Naive B cell (primary cell): ENCODE data around the gene SLC16A5. TPM values are rescaled to one million over a fixed set of nuclear protein-coding genes. Genes with fewer than 3 reads are reported as not detected.
"Not testable (repeated sequence)": the region's sequence is repeated elsewhere in the genome, so short reads cannot be mapped to it uniquely, and the experiment has no call there.

Source experiments
- ATAC-seq, 2 donors: fragments of 150-1000 bp; cut with Tn5 transposase; 2 replicates each; pipeline ENCODE4 v1.10.0; 2021; ENCODE audit warnings: low read depth in 2 of 2, mild to moderate bottlenecking in 2 of 2, moderate library complexity in 2 of 2
- DNase-seq: peaks from one replicate; pipeline ENCODE4 v3.0.0; 2022
- H3K27ac Mint-ChIP-seq, 6 donors: one replicate each; pipeline ENCODE4 v1.8.0; 2020 to 2022; ENCODE audit warnings: mild to moderate bottlenecking in 6 of 6, mixed read lengths in 6 of 6, moderate library complexity in 5 of 6, inconsistent platforms in 2 of 6
- H3K27me3 Mint-ChIP-seq, 3 donors: one replicate each; pipeline ENCODE4 v1.8.0; 2021 to 2022; ENCODE audit warnings: mixed read lengths in 3 of 3, mild to moderate bottlenecking in 1 of 3
- H3K36me3 Mint-ChIP-seq, 2 donors: one replicate each; pipeline ENCODE4 v1.8.0; 2020 to 2022; ENCODE audit warnings: mixed read lengths in 2 of 2, inconsistent platforms in 1 of 2, mild to moderate bottlenecking in 1 of 2
- H3K4me1 Mint-ChIP-seq, 3 donors: one replicate each; pipeline ENCODE4 v1.8.0; 2020 to 2022; ENCODE audit warnings: mixed read lengths in 3 of 3, inconsistent platforms in 1 of 3, mild to moderate bottlenecking in 1 of 3, moderate library complexity in 1 of 3
- H3K4me3 Mint-ChIP-seq, 8 donors: one replicate each; pipeline ENCODE4 v1.8.0; 2020 to 2022; ENCODE audit warnings: mild to moderate bottlenecking in 8 of 8, mixed read lengths in 8 of 8, moderate library complexity in 8 of 8, inconsistent platforms in 2 of 8
- H3K9me3 Mint-ChIP-seq, 7 donors: one replicate each; pipeline ENCODE4 v1.8.0; 2020 to 2022; ENCODE audit warnings: mixed read lengths in 7 of 7, mild to moderate bottlenecking in 5 of 7, inconsistent platforms in 2 of 7, moderate library complexity in 1 of 7
- polyA plus RNA-seq, 6 donors: library from polyadenylated mRNA; unstranded; fragments of 300-500 nt; fragmentation: Illumina TruSeq; gene quantifications; one replicate each; pipeline ENCODE4 v1.2.3, GENCODE V29; 2021; ENCODE audit warnings: low read depth in 6 of 6

SLC16A5 gene, protein sequence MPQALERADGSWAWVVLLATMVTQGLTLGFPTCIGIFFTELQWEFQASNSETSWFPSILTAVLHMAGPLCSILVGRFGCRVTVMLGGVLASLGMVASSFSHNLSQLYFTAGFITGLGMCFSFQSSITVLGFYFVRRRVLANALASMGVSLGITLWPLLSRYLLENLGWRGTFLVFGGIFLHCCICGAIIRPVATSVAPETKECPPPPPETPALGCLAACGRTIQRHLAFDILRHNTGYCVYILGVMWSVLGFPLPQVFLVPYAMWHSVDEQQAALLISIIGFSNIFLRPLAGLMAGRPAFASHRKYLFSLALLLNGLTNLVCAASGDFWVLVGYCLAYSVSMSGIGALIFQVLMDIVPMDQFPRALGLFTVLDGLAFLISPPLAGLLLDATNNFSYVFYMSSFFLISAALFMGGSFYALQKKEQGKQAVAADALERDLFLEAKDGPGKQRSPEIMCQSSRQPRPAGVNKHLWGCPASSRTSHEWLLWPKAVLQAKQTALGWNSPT
- polyA plus RNA-seq = 1 to 10 TPM; 1.1 to 4.0 (median 2.1) TPM

DNA sequence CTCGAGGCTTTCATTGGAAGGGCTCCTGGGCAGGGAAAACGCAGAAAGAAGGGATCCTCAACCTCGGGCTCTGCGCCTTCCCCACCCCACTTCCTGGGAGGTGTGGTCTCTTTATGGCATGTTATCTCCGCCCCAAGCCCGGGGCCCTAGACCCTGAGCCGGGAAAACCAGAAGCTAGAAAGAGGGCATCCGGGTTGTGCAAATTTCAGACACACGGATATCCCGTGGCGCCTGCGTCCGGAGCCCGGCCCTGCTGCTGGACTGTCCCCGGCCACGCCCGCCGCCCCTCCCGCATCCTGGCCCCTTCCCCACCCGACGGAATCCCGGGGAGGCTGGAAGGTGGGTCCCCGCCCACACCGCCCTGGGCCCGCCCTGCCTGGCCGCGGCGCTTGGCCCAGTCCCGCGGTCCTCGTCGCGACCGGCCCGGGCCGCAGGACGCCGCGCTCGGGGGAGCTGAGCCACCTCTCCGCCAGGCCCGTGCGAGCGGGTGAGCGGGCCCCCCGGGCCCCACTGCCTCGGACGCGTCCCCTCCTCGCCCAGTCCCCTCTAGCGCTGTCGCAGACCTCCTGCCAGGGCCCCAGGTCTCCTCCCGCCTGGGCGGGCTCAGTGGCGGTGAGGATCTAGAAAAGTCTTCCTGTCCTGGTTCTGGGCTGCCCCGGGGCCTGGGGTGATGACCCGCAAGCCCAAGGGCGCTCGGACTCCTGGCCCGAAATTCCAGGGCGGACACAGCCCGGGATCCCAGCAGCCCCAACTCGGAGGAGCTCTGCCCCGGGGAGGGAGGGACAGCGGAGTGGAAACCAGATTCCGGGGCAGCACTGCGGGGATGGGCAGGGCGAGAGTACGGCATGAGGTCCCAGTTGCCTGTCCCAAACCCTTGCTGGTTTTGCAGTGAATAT, at the start of gene SLC16A5:
TSS of gene SLC16A5 (plus strand) at position 397 of the 896 bp plus-strand sequence. CDS start 5,683 bp downstream, outside the sequence.
- peaks cover 7 to 22% (median 15%) of the 10 kb centered on the region in 3 donors for H3K4me1 Mint-ChIP-seq
- no peaks in the 10 kb centered on the region for H3K36me3 Mint-ChIP-seq
- ATAC-seq (peak; percentile 67 to 71), DNase-seq (peak; percentile 31)
- peak within 1 kb of the TSS; percentile 71 to 91 (median 83) for H3K4me3 Mint-ChIP-seq
- peaks cover 3 to 13% (median 4%) of the 10 kb centered on the region in 3 donors for H3K27me3 Mint-ChIP-seq
- H3K9me3 Mint-ChIP-seq = no peaks in the 10 kb centered on the region
- H3K27ac Mint-ChIP-seq = peak within 1 kb of the TSS; percentile 26 to 81 (median 72)

DNA sequence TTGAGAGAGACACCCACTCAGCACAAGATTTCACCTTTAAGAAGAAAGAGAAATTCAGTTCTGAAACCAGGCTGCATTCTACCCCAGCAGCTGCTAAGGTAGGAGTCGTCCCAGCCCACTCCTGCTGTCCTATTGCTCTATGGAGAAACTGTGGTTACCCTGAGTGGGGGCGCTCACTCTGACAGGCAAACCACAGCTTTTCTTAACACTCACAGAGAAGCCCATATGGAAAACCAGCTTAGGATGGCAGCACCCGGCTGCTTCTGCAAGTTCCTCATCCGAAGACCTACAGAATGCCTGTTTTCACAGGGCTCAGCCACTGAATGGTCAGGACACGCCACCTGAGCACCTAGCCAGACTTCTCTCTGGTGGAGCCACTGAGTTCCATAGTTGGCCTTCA, 48.5 kb upstream of the SLC16A5 start:
- Mint-ChIP-seq H3K9me3 (no peaks in the 10 kb centered on the region), H3K27me3 (peaks cover 0 to 3% (median 3%) of the 10 kb centered on the region in 3 donors), H3K4me3 (peak overlapping the region in 1 of 8 donors; percentile 20), H3K36me3 (peaks cover 10 to 15% of the 10 kb centered on the region in 2 donors), H3K4me1 (peaks cover 11 to 18% (median 16%) of the 10 kb centered on the region in 3 donors), H3K27ac (no peak overlapping the region)
- no peak for DNase-seq
- ATAC-seq = no peak

DNA sequence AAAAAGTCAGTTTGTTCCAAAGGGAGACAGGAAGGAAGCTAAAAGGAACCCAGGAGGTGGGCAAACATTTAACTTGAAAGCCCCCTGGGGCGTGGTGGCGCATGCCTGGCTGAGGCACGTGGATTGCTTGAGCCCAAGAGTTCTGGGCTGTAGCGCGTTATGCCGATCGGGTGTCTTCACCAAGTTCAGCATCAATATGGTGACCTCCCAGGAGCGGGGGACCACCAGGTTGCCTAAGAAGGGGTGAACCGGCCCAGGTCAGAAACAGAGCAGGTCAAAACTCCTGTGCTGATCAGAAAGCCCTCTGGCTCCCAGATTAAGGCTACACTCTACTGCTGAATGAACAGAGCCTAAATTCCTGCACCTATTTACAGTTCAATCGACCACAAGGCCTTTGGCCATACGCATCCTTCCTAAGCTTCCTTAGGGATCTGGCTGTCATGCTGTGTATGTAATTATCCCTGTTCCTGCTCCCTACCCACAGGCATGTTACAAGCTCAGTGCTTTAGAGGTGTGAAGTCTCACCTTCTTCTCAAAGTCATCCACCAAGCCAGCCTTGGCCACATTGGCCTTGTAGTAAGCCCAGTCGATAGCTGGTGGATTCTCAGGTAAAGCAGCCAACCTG, 46.0 kb upstream of the SLC16A5 start:
- Mint-ChIP-seq H3K36me3 (peaks cover 10 to 15% of the 10 kb centered on the region in 2 donors), H3K27me3 (no peaks in the 10 kb centered on the region), H3K9me3 (no peaks in the 10 kb centered on the region), H3K4me3 (peak overlapping the region in 1 of 8 donors; percentile 35), H3K27ac (peak overlapping the region in 2 of 6 donors; percentile 38 to 81), H3K4me1 (peaks cover 6 to 17% (median 9%) of the 10 kb centered on the region in 3 donors)
- DNase-seq = no peak
- no peak for ATAC-seq

DNA sequence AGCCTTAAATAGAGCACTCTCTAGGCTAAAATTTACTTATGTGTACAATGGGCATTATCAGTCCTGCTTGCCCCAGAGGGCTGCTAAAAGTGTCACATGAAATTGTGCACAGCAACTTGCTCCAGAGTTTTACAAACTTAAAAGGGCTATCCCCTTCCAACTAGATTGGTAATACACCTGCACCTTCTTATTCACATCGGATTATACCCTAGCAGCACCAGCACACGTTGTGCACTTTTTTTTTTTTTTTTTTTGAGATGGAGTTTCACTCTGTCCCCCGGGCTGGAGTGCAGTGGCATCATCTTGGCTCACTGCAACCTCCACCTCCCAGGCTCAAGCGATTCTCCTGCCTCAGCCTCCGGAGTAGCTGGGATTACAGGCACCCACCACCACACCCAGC, 44.0 kb upstream of the SLC16A5 start:
- DNase-seq, H3K27me3 Mint-ChIP-seq, ATAC-seq, H3K27ac Mint-ChIP-seq, H3K9me3 Mint-ChIP-seq: not testable (repeated sequence)
- Mint-ChIP-seq H3K4me3 (peak overlapping the region in 2 of 8 donors; percentile 30 to 35), H3K4me1 (peaks cover 17 to 30% (median 22%) of the 10 kb centered on the region in 3 donors), H3K36me3 (peaks cover 10% of the 10 kb centered on the region in 2 donors)

DNA sequence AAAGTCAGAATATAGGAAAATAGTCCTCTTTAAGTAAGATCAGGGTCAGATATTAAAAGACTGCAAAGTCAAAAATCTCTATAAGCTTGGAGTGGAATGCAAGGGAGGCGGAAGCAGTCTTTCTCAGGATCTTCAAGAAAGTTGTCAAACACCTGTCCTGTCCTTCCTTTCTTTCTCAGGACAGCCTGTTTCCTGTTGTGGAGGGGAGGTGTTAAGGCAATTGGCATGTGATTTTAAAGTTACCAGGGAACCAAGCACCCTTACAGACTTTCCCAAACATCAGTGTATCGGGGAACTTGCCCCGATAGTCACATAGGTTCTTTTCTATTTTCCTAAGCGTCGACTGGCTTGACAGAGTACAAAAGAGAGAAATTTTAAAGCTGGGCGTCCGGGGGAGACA, 43.0 kb upstream of the SLC16A5 start:
- H3K27me3 Mint-ChIP-seq = no peaks in the 10 kb centered on the region
- H3K4me1 Mint-ChIP-seq = peaks cover 17 to 37% (median 22%) of the 10 kb centered on the region in 3 donors
- H3K36me3 Mint-ChIP-seq = peaks cover 4 to 6% of the 10 kb centered on the region in 2 donors
- no peaks in the 10 kb centered on the region for H3K9me3 Mint-ChIP-seq
- peak overlapping the region in 1 of 6 donors; percentile 54 for H3K27ac Mint-ChIP-seq
- ATAC-seq (no peak), DNase-seq (no peak)
- peak overlapping the region in 6 of 8 donors; percentile 55 to 99 (median 80) for H3K4me3 Mint-ChIP-seq

DNA sequence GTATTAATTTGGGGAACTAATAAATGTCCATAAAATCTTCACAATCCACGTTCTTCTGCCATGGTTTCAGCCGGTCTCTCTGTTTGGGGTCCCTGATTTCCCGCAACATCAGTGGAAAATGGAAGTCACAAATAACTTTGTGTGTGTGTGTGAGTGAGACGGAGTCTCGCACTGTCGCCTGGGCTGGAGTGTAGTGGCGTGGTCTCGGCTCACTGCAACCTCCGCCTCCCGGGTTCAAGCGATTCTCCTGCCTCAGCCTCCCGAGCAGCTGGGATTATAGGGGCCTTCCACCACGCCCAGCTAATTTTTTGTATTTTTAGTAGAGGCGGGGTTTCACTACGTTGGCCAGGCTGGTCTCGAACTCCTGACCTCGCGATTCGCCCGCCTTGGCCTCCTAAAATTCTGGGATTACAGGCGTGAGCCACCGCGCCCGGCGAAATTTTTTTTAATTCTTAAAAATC, 41.8 kb upstream of the SLC16A5 start:
- H3K9me3 Mint-ChIP-seq, DNase-seq, H3K36me3 Mint-ChIP-seq, ATAC-seq, H3K27me3 Mint-ChIP-seq: not testable (repeated sequence)
- Mint-ChIP-seq H3K4me1 (peaks cover 17 to 37% (median 22%) of the 10 kb centered on the region in 3 donors), H3K27ac (peak overlapping the region in 5 of 6 donors; percentile 90 to 95 (median 94)), H3K4me3 (peak overlapping the region; percentile 94 to 99 (median 96))

DNA sequence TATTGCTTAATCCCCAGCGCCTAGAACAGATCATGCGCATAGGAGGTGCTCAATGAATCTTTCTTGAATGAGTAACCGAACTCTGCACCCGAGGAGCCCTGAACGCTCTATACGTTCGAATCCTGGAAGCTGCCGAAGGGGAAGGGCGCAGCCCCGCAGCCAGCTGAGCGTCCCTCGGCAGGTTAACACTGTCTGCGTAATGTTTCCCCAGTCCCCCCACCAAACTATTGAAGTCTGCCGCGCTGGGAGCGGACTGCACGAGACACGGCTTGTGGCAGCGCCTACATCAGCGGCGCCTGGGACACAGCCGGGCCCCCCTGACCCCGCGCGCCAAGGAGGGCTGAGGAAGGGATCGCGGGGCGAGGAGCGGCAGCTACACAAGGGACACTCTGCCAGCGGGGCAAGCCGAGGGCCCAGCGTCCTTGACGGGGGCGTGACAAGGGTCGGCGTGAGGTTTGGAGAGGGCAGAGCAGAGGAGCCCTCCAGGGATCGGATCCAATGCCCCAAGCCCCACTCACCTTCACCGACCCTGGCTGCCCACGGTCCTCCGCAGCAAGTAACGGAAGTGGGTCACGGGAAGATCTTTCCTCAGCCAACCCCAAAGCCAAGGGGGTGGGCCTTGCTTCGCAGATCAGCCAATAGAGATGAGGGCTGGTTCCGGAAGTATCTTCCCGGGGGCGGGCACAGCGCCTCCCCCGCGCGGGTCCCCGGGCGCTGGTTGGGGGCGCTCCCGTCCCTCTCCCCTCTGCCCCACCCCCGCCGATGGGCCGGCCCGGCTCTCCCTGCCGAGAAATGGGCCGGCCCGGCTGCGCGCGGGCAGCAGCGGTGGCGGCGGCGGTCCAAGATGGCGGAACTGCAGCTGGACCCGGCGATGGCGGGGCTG, 41.1 kb upstream of the SLC16A5 start, which contains the start of the genes ATP5PD and KCTD2:
TSS of gene ATP5PD (minus strand) at position 563 of the 883 bp plus-strand sequence. CDS start 4,319 bp downstream, outside the sequence.
TSS of gene KCTD2 (plus strand) at position 819 of the 883 bp plus-strand sequence. CDS start at position 845, 26 bp downstream.
- no peaks in the 10 kb centered on the region for H3K27me3 Mint-ChIP-seq
- ATAC-seq = peak; percentile 93 to 95
- H3K4me1 Mint-ChIP-seq = peaks cover 17 to 37% (median 22%) of the 10 kb centered on the region in 3 donors
- no peaks in the 10 kb centered on the region for H3K36me3 Mint-ChIP-seq
- peak; percentile 95 for DNase-seq
- H3K27ac Mint-ChIP-seq = peak within 1 kb of the TSS; percentile 90 to 96 (median 93)
- H3K4me3 Mint-ChIP-seq = peak within 1 kb of the TSS; percentile 94 to 99 (median 96)
- H3K9me3 Mint-ChIP-seq = no peaks in the 10 kb centered on the region

DNA sequence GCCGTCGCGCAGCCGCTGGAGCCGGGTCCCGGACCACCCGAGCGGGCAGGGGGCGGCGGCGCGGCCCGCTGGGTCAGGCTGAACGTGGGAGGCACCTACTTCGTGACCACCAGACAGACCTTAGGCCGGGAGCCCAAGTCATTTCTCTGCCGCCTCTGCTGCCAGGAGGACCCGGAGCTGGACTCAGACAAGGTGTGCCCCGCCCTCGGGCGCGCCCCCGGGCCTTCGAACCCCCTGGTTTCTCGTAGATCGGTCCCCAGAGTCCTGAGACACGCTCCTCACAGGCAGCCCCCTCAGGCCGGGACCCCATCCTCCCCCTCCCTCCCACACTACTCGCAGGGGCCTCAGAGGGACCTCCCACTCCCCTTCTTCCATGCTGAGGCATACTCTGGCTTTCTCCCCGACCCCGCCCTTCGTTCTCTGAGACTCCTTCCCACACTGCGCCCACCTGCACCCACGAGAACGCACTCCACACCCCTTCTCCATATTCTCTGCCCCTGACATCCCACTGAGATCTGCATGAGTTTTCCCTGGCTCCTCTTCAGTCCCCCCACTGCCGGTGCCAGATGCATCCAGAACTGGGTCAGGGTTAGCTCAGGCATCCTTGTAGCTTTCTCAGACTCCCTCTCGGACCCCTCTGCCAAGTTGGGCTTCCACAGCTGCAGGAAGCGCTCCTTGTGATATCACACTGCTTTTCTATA, 40.2 kb upstream of the SLC16A5 start:
- peak; percentile 23 for DNase-seq
- Mint-ChIP-seq H3K27me3 (no peaks in the 10 kb centered on the region), H3K4me1 (peaks cover 17 to 36% (median 28%) of the 10 kb centered on the region in 3 donors)

DNA sequence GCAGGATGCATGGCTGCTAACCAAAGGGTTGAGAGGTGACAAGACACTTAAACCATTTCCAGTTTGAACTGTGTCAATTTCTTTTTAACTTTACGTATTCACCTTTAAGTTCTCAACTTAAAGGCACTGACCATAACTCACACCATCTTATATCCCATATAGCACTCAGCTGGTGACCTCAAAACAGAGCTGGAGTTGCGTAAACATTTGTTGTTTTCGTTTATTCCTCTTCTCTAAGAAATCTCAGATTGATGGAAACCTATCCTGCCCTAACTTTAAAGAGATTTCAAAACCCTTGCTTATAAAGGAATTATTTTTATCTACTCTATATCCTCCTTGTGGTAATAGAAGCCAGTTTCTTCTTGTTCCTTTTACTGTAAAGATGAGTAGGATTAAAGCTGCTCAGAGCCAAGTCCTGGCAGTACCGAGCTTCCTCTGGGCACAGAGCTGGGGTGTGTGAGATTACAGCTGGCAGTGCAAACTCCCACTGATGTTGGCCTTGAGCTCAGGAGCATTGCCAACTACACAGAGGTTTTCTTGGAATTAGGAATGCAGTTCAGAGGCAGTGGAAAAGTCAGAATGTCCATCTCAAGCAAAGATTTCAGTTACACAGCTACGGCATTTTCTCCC, 39.4 kb upstream of the SLC16A5 start:
- Mint-ChIP-seq H3K27me3 (no peaks in the 10 kb centered on the region), H3K4me3 (peak overlapping the region; percentile 88 to 99 (median 95)), H3K27ac (peak overlapping the region in 4 of 6 donors; percentile 11 to 96 (median 51)), H3K36me3 (peaks cover 0 to 7% of the 10 kb centered on the region in 2 donors), H3K9me3 (no peaks in the 10 kb centered on the region), H3K4me1 (peaks cover 17 to 34% (median 28%) of the 10 kb centered on the region in 3 donors)
- ATAC-seq = no peak
- DNase-seq = no peak

More for the DNA sequence above, 40.2 kb upstream of the SLC16A5 start:
- Mint-ChIP-seq H3K36me3 (no peaks in the 10 kb centered on the region), H3K4me3 (peak overlapping the region; percentile 88 to 99 (median 95)), H3K27ac (peak overlapping the region; percentile 75 to 96 (median 90)), H3K9me3 (no peaks in the 10 kb centered on the region)
- peak in 1 of 2 donors; percentile 1 for ATAC-seq

DNA sequence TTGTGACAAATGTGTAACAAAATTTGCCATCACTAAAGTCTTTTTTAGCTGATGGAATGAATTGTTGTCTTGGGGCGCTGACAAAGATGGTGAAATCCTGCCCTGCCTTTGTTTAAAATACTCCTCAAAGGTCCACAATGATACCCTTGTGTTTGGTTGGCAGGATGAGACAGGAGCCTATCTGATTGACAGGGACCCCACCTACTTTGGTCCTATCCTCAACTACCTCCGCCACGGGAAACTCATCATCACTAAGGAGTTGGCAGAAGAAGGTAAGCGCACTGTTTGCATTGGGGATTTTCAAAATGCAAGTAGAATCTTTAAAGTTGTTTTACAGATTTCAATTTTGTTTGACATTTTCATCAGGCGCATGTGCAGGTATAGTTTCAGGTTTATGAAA, 38.7 kb upstream of the SLC16A5 start:
- H3K4me1 Mint-ChIP-seq = peaks cover 17 to 34% (median 28%) of the 10 kb centered on the region in 3 donors
- H3K9me3 Mint-ChIP-seq = no peaks in the 10 kb centered on the region
- DNase-seq (no peak), ATAC-seq (no peak)
- H3K36me3 Mint-ChIP-seq = peaks cover 0 to 7% of the 10 kb centered on the region in 2 donors
- H3K4me3 Mint-ChIP-seq = peak overlapping the region in 3 of 8 donors; percentile 95 to 99 (median 95)
- H3K27ac Mint-ChIP-seq = peak overlapping the region in 2 of 6 donors; percentile 11 to 35
- H3K27me3 Mint-ChIP-seq = no peaks in the 10 kb centered on the region

DNA sequence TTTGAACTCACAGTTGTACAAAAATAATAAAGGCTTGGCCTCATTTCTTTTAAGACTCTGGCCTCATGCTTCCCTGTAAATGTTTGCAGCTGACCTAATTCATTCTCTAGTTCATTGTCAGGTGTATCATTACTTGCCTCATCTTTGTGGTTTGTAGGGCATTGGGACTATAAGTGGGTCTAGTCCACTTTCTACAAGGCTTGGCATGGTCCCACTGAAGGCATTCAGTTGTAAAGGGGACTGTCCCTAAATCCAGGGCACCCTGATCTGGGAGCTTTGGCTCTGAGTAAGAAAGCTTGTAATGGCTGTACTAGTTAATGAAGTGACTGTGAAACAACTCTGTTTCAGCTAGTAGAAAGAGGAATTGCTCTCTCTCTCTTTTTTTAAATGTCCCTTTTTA, 38.0 kb upstream of the SLC16A5 start:
- ATAC-seq (no peak), DNase-seq (no peak)
- Mint-ChIP-seq H3K36me3 (peaks cover 0 to 7% of the 10 kb centered on the region in 2 donors), H3K27me3 (no peaks in the 10 kb centered on the region), H3K9me3 (no peaks in the 10 kb centered on the region), H3K27ac (no peak overlapping the region), H3K4me1 (peaks cover 17 to 34% (median 26%) of the 10 kb centered on the region in 3 donors), H3K4me3 (peak overlapping the region in 4 of 8 donors; percentile 0 to 99 (median 57))
